K562 (cell line): ENCODE results near the gene TEAD4. TPM values are rescaled to one million over a fixed set of nuclear protein-coding genes. Genes with fewer than 3 reads are reported as not detected.
A peak's percentile ranks its signal among the peaks of the same experiment; 100 is the strongest.

Experiments used
- ATAC-seq: fragments of 200-7000 bp; cut with Tn5 transposase; 3 replicates; pipeline ENCODE4 v1.9.1; 2020; ENCODE audit warnings: moderate library complexity
- BruUV-seq: library from RNA; stranded (reverse); fragments of 400-500 nt; replicated peaks from 2 replicates; lab custom pipeline; 2021; lab: Mats Ljungman, UMichigan
- CTCF ChIA-PET: fragments of 300-600 bp; formaldehyde crosslinking; extraction: SDS; loops from one replicate; lab custom pipeline; 2021; ENCODE audit warnings: low intra/inter-chr PET ratio; lab: Yijun Ruan, JAX
- POLR2A ChIA-PET: fragments of 300-600, 350-650 bp; sonication (Branson Sonifier 250); formaldehyde crosslinking; extraction: SDS; loops from one replicate; lab custom pipeline; 2021; ENCODE audit warnings: antibody characterized with exemption, inconsistent platforms; lab: Yijun Ruan, JAX
- DNase-seq, 4 experiments: peaks; one replicate each; pipeline versions ENCODE4 v3.0.0 to v3.0.0-alpha.2; 2011 to 2018; ENCODE audit warnings: low spot score in 3 of 4, mixed read lengths in 3 of 4; ENCODE audit errors: extremely low read depth in 1 of 4
- FAIRE-seq: peaks from 2 replicates; lab custom pipeline; 2011; peaks lifted over from hg19 to GRCh38; lab: Jason Lieb, UNC
- H2AFZ ChIP-seq: 2 replicates; pipeline ENCODE4 v1.6.0; 2011; ENCODE audit warnings: low read depth, low read length, control low read depth, inconsistent platforms
- H3K27ac ChIP-seq: fragments of 200-600 bp; 3 replicates; pipeline ENCODE4 v1.8.0; 2011; ENCODE audit warnings: low read depth, mild to moderate bottlenecking, control low read depth, inconsistent platforms, low read length, moderate library complexity, mixed read lengths; ENCODE audit errors: extremely low read depth
- H3K27me3 ChIP-seq, 2 experiments: fragments of 300-600 bp in 1 of 2; 2 replicates in 1 of 2; 3 replicates in 1 of 2; pipeline versions ENCODE4 v1.6.0 to v1.8.0; 2011; ENCODE audit warnings: inconsistent platforms in 2 of 2, low read length in 2 of 2, mild to moderate bottlenecking in 1 of 2, mixed read lengths in 1 of 2, moderate library complexity in 1 of 2; ENCODE audit not compliant: control insufficient read depth in 2 of 2, insufficient read depth in 2 of 2
- H3K36me3 ChIP-seq: fragments of 300-600 bp; 3 replicates; pipeline ENCODE4 v1.8.0; 2011; ENCODE audit warnings: mild to moderate bottlenecking, low read length, inconsistent platforms; ENCODE audit not compliant: control insufficient read depth, insufficient read depth
- H3K4me1 ChIP-seq, 2 experiments: fragments of 200-600 bp in 1 of 2; replicated peaks in 1 of 2; 2 replicates in 1 of 2; 3 replicates in 1 of 2; pipeline versions ENCODE4 v1.5.1 to v1.8.0; 2011; ENCODE audit warnings: inconsistent platforms in 2 of 2, low read length in 2 of 2, mild to moderate bottlenecking in 1 of 2, mixed read lengths in 1 of 2, moderate library complexity in 1 of 2; ENCODE audit not compliant: control insufficient read depth in 2 of 2, insufficient read depth in 2 of 2
- H3K4me2 ChIP-seq: 2 replicates; pipeline ENCODE4 v1.6.1; 2011; ENCODE audit warnings: low read length, control low read depth, inconsistent platforms, mixed read lengths; ENCODE audit not compliant: insufficient read depth
- H3K4me3 ChIP-seq: fragments of 200-600 bp; sonication (generic), shearing (Covaris generic); 2 replicates; pipeline ENCODE4 v1.5.1; 2016; ENCODE audit warnings: control low read depth, inconsistent platforms
- H3K79me2 ChIP-seq: fragments of 200-600 bp; 3 replicates; pipeline ENCODE4 v1.8.0; 2011; ENCODE audit warnings: low read length, inconsistent platforms; ENCODE audit not compliant: control insufficient read depth, insufficient read depth
- H3K9ac ChIP-seq, 2 experiments: 2 replicates each; pipeline versions ENCODE4 v1.6.0 to v1.6.1; 2011; ENCODE audit warnings: low read depth in 2 of 2, low read length in 2 of 2, control low read depth in 1 of 2, inconsistent platforms in 1 of 2, mild to moderate bottlenecking in 1 of 2, mixed read lengths in 1 of 2; ENCODE audit not compliant: insufficient read depth in 1 of 2
- H3K9me1 ChIP-seq: one replicate; pipeline ENCODE4 v1.6.0; 2011; ENCODE audit warnings: inconsistent platforms, mild to moderate bottlenecking, low read length, moderate library complexity; ENCODE audit not compliant: control insufficient read depth, insufficient read depth
- H3K9me3 ChIP-seq: replicated peaks from 2 replicates; pipeline ENCODE4 v1.5.1; 2011; ENCODE audit warnings: low read depth, low read length, inconsistent platforms; ENCODE audit not compliant: control insufficient read depth, insufficient read depth
- H4K20me1 ChIP-seq: replicated peaks from 2 replicates; pipeline ENCODE4 v1.6.1; 2011; ENCODE audit warnings: low read length, inconsistent platforms, mixed read lengths; ENCODE audit not compliant: control insufficient read depth, insufficient read depth
- AFF1 ChIP-seq, 2 experiments: fragments of 450-650 bp; IDR thresholded peaks; 2 replicates each; pipeline ENCODE4 v1.6.1; 2018; ENCODE audit warnings: mild to moderate bottlenecking in 2 of 2, low read depth in 1 of 2; ENCODE audit not compliant: partially characterized antibody in 2 of 2
- CBX3 ChIP-seq, 2 experiments: IDR thresholded peaks; 1 replicate in 1 of 2; 2 replicates in 1 of 2; pipeline ENCODE4 v1.6.1; 2012; ENCODE audit warnings: inconsistent platforms in 2 of 2, low read length in 2 of 2, borderline replicate concordance in 1 of 2, control low read depth in 1 of 2
- HNRNPUL1 ChIP-seq: fragments of 200-400 bp; formaldehyde crosslinking; IDR thresholded peaks from 2 replicates; pipeline ENCODE4 v1.6.1; 2017; ENCODE audit warnings: low read length
- ILF3 ChIP-seq: fragments of 450-650 bp; IDR thresholded peaks from 2 replicates; pipeline ENCODE4 v1.6.1; 2018; ENCODE audit warnings: antibody characterized with exemption, mild to moderate bottlenecking, moderate library complexity, borderline replicate concordance
- ILK ChIP-seq: fragments of 450-650 bp; IDR thresholded peaks from 2 replicates; pipeline ENCODE4 v1.6.1; 2016; ENCODE audit warnings: missing genetic modification characterization, low read depth, mild to moderate bottlenecking, missing compliant biosample characterization, moderate library complexity, borderline replicate concordance
- MBD2 ChIP-seq: sonication (generic); IDR thresholded peaks from 2 replicates; pipeline ENCODE4 v1.6.1; 2016; ENCODE audit warnings: low read depth, borderline replicate concordance
- RCOR1 ChIP-seq, 2 experiments: IDR thresholded peaks; 2 replicates each; pipeline ENCODE4 v1.6.1; 2012; ENCODE audit warnings: low read depth in 2 of 2, low read length in 2 of 2, borderline replicate concordance in 1 of 2, improper control_type of control experiment in 1 of 2
- RFX1 ChIP-seq: fragments of 450-650 bp; IDR thresholded peaks from 2 replicates; pipeline ENCODE4 v1.6.1; 2016; ENCODE audit warnings: mild to moderate bottlenecking, moderate library complexity
- RFX5 ChIP-seq: IDR thresholded peaks from 2 replicates; pipeline ENCODE4 v1.6.1; 2011; ENCODE audit warnings: low read depth, mild to moderate bottlenecking, improper control_type of control experiment, low read length
- TAF7 ChIP-seq: fragments of 450-650 bp; IDR thresholded peaks from 2 replicates; pipeline ENCODE4 v1.6.1; 2016; ENCODE audit warnings: missing genetic modification characterization, missing compliant biosample characterization
- TBL1XR1 ChIP-seq, 2 experiments: IDR thresholded peaks; 2 replicates each; pipeline ENCODE4 v1.6.1; 2012; ENCODE audit warnings: improper control_type of control experiment in 2 of 2, low read length in 2 of 2, mild to moderate bottlenecking in 1 of 2
- TCF7 ChIP-seq: sonication (generic); IDR thresholded peaks from 2 replicates; pipeline ENCODE4 v1.6.1; 2016; ENCODE audit warnings: antibody characterized with exemption, borderline replicate concordance
- ZZZ3 ChIP-seq: fragments of 450-650 bp; IDR thresholded peaks from 2 replicates; pipeline ENCODE4 v1.6.1; 2016; ENCODE audit warnings: antibody characterized with exemption, mild to moderate bottlenecking, moderate library complexity
- WGBS: fragments of 100-300 bp; shearing (Covaris generic); methylation state at CpG from one replicate; pipeline ENCODE4 v1.1.6; 2016; ENCODE audit warnings: low coverage, mixed read lengths; ENCODE audit not compliant: insufficient coverage; ENCODE audit errors: missing lambda C conversion rate; 5-methylcytosine and 5-hydroxymethylcytosine counted together
- in situ Hi-C: fragments of 300-500 bp; cut with MboI; formaldehyde crosslinking; loops from 4 replicates; pipeline ENCODE4 v1.15.0; 2018; ENCODE audit warnings: inconsistent platforms, mixed read lengths
- intact Hi-C: fragments of 100-400 bp; cut with micrococcal nuclease; formaldehyde crosslinking; loops from 2 replicates; pipeline ENCODE4 v1.14.2; 2022
- polyA plus RNA-seq, 8 experiments: library from polyadenylated mRNA; depleted of rRNA in 4 of 8; stranded (reverse) in 5 of 8; unstranded in 3 of 8; fragments of >200 nt; fragmentation: Nextera tagmentation in 2 of 8; fragmentation: Illumina TruSeq in 1 of 8; extraction: Ambion mirVana in 2 of 8; extraction: Trizol in 1 of 8; gene quantifications; 2 replicates each; pipeline versions ENCODE4 v1.2.1 to v1.2.3, GENCODE V29; 2011 to 2014; ENCODE audit warnings: inconsistent platforms in 1 of 8, missing spikeins in 1 of 8
- total RNA-seq, 7 experiments: library from RNA; depleted of rRNA in 6 of 7; stranded (reverse); fragments of >200 nt in 6 of 7; fragmentation: Illumina TruSeq in 2 of 7; extraction: Trizol in 2 of 7; gene quantifications; 2 replicates each; pipeline versions ENCODE4 v1.2.1 to v1.2.3, GENCODE V29; 2011 to 2021; ENCODE audit warnings: low replicate concordance in 1 of 7
- TF ChIP-seq, protein P1 (sequence below): sonication (generic); formaldehyde crosslinking; IDR thresholded peaks from 2 replicates; pipeline ENCODE4 v1.9.0; 2022; ENCODE audit warnings: mild to moderate bottlenecking, missing genetic modification reagents
- TF ChIP-seq, protein P2 (sequence below): fragments of 200-400 bp; formaldehyde crosslinking; IDR thresholded peaks from 2 replicates; pipeline ENCODE4 v1.6.1; 2017; ENCODE audit warnings: mild to moderate bottlenecking, low read depth, low read length, moderate library complexity

Gene TEAD4
- total and polyA plus RNA-seq, 9 of the 15 experiments (the other 6 are each of a cell fraction or from before 2014, with no cell fraction given), result 0.82 to 40.0 (median 17.0) TPM

- H3K9me3 ChIP-seq, result no peaks in the 10 kb centered on the region
- CTCF ChIA-PET, result no interaction called here
- H3K4me1 ChIP-seq, result peaks cover 19 to 31% of the 10 kb centered on the region in 2 experiments
- peaks cover 59% of the 10 kb centered on the region for H3K36me3 ChIP-seq
- H3K9ac ChIP-seq, result peak overlapping the region; percentile 62 to 64
- WGBS, result 14% methylated on average over 22 of the region's 23 CpGs
- peak overlapping the region; percentile 94 for H3K27ac ChIP-seq
- peaks cover 3% of the 10 kb centered on the region for H3K9me1 ChIP-seq
- FAIRE-seq (no peak), ATAC-seq (peak; percentile 89), DNase-seq (peak; percentile 69 to 87 (median 78))
- BruUV-seq, result no TSS peak
- peak overlapping the region; percentile 71 for H3K4me2 ChIP-seq
- peak overlapping the region; percentile 74 for H2AFZ ChIP-seq
- H3K27me3 ChIP-seq, result no peaks in the 10 kb centered on the region
- in situ Hi-C loops (no loop called here), intact Hi-C loops (loop anchor here (5.0 kb wide), 1 partner anchor 37 kb away; no protein-coding TSS in a partner anchor)
- POLR2A ChIA-PET, result interaction anchor here (0.6 to 1.4 kb wide), 2 partner anchors 82 to 112 kb away, joined by 3 to 4 read pairs; no protein-coding TSS in a partner anchor
- peak overlapping the region; percentile 26 for H3K4me3 ChIP-seq
- H3K79me2 ChIP-seq, result peaks cover 20% of the 10 kb centered on the region; the same call in 2 of the 3 replicates
- H4K20me1 ChIP-seq, result peaks cover 5% of the 10 kb centered on the region; the same call in 1 of the 2 replicates
- no peak for TF ChIP-seq TAF7
- no peak for TF ChIP-seq ZZZ3
- TF ChIP-seq AFF1 (IDR thresholded peaks at IDR 0.05; ENCODE audit: low read depth in 1 of 2, partially characterized antibody in 2 of 2), result no peak
- 0 out of 4 replicates have a peak, but pooled peaks of 1 of the 2 experiments have one; percentile 11 for TF ChIP-seq RCOR1 (IDR thresholded peaks at IDR 0.05; ENCODE audit: borderline replicate concordance in 1 of 2, low read depth in 2 of 2, low read length in 2 of 2)
- no peak for TF ChIP-seq RFX5
- no peak for TF ChIP-seq RFX1
- TF ChIP-seq CBX3 (IDR thresholded peaks at IDR 0.05; ENCODE audit: borderline replicate concordance in 1 of 2, low read length in 2 of 2), result no peak
- TF ChIP-seq, protein P1, sequence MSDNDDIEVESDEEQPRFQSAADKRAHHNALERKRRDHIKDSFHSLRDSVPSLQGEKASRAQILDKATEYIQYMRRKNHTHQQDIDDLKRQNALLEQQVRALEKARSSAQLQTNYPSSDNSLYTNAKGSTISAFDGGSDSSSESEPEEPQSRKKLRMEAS, result no peak
- TF ChIP-seq ILF3, result no peak
- 0 out of 2 replicates have a peak, but pooled peaks have one; percentile 38 for TF ChIP-seq MBD2
- TF ChIP-seq, protein P2, sequence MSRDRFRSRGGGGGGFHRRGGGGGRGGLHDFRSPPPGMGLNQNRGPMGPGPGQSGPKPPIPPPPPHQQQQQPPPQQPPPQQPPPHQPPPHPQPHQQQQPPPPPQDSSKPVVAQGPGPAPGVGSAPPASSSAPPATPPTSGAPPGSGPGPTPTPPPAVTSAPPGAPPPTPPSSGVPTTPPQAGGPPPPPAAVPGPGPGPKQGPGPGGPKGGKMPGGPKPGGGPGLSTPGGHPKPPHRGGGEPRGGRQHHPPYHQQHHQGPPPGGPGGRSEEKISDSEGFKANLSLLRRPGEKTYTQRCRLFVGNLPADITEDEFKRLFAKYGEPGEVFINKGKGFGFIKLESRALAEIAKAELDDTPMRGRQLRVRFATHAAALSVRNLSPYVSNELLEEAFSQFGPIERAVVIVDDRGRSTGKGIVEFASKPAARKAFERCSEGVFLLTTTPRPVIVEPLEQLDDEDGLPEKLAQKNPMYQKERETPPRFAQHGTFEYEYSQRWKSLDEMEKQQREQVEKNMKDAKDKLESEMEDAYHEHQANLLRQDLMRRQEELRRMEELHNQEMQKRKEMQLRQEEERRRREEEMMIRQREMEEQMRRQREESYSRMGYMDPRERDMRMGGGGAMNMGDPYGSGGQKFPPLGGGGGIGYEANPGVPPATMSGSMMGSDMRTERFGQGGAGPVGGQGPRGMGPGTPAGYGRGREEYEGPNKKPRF, result no peak
- 0 out of 2 replicates have a peak, but pooled peaks have one; percentile 9 for TF ChIP-seq TCF7
- TF ChIP-seq HNRNPUL1, result no peak
- no peak for TF ChIP-seq TBL1XR1 (IDR thresholded peaks at IDR 0.05; ENCODE audit: low read length in 2 of 2)
- TF ChIP-seq ILK (tag), result no peak
Observed at GRCh38 chr12:2999265-2999841, 40.2 kb downstream of the TEAD4 start.
